Neural progenitor cell (in vitro differentiated cells): ENCODE measurements around the gene EPS8L2. TPM values are rescaled to one million over a fixed set of nuclear protein-coding genes. Genes with fewer than 3 reads are reported as not detected.

ENCODE experiments used
- DNase-seq: peaks from one replicate; pipeline ENCODE4 v3.0.0-alpha.2; 2016; ENCODE audit warnings: low spot score
- H2AFZ ChIP-seq: fragments of 200-600 bp; sonication (generic); replicated peaks from 2 replicates; pipeline ENCODE4 v1.6.1; 2016; ENCODE audit warnings: antibody characterized with exemption
- H3F3A ChIP-seq: fragments of 200-600 bp; sonication (generic); 2 replicates; pipeline ENCODE4 v1.6.1; 2016; ENCODE audit warnings: antibody characterized with exemption, low read depth
- H3K27ac ChIP-seq: fragments of 200-600 bp; sonication (generic); 2 replicates; pipeline ENCODE4 v1.5.1; 2016; ENCODE audit warnings: mild to moderate bottlenecking
- H3K27me3 ChIP-seq: fragments of 200-600 bp; sonication (generic); 2 replicates; pipeline ENCODE4 v1.6.1; 2016; ENCODE audit warnings: mild to moderate bottlenecking, moderate library complexity
- H3K36me3 ChIP-seq: fragments of 200-600 bp; sonication (generic); 2 replicates; pipeline ENCODE4 v1.5.1; 2016
- H3K4me1 ChIP-seq: fragments of 200-600 bp; sonication (generic); 2 replicates; pipeline ENCODE4 v1.6.1; 2016; ENCODE audit warnings: mixed run types
- H3K4me2 ChIP-seq: fragments of 200-600 bp; sonication (generic); 2 replicates; pipeline ENCODE4 v1.6.1; 2016
- H3K4me3 ChIP-seq: fragments of 200-600 bp; sonication (generic); 2 replicates; pipeline ENCODE4 v1.5.1; 2016
- H3K79me2 ChIP-seq: fragments of 200-600 bp; sonication (generic); 2 replicates; pipeline ENCODE4 v1.6.1; 2016; ENCODE audit warnings: low read depth
- H3K9ac ChIP-seq: fragments of 200-600 bp; sonication (generic); 2 replicates; pipeline ENCODE4 v1.6.1; 2016
- H3K9me3 ChIP-seq: fragments of 200-600 bp; sonication (generic); 2 replicates; pipeline ENCODE4 v1.5.1; 2016; ENCODE audit warnings: low read depth
- H4K20me1 ChIP-seq: fragments of 200-600 bp; sonication (generic); 2 replicates; pipeline ENCODE4 v1.6.1; 2016; ENCODE audit warnings: low read depth
- H3K27ac Mint-ChIP-seq: 3 replicates; pipeline ENCODE4 v1.8.0; 2021; ENCODE audit warnings: mixed read lengths
- H3K27me3 Mint-ChIP-seq: 2 replicates; pipeline ENCODE4 v1.8.0; 2022; ENCODE audit warnings: low read depth, mild to moderate bottlenecking, inconsistent platforms, moderate library complexity, mixed read lengths; ENCODE audit not compliant: insufficient read depth
- H3K36me3 Mint-ChIP-seq: 3 replicates; pipeline ENCODE4 v1.8.0; 2021; ENCODE audit warnings: mixed read lengths
- H3K4me1 Mint-ChIP-seq: 3 replicates; pipeline ENCODE4 v1.8.0; 2021; ENCODE audit warnings: mixed read lengths
- H3K4me3 Mint-ChIP-seq: 3 replicates; pipeline ENCODE4 v1.8.0; 2021; ENCODE audit warnings: mild to moderate bottlenecking, moderate library complexity, mixed read lengths
- H3K9me3 Mint-ChIP-seq: 3 replicates; pipeline ENCODE4 v1.8.0; 2020; ENCODE audit warnings: mixed read lengths
- CTCF ChIP-seq: fragments of 200-600 bp; sonication (generic); IDR thresholded peaks from 2 replicates; pipeline ENCODE4 v1.5.1; 2017; ENCODE audit warnings: antibody characterized with exemption, mild to moderate bottlenecking
- EZH2 ChIP-seq: fragments of 200-600 bp; sonication (generic); IDR thresholded peaks from 2 replicates; pipeline ENCODE4 v1.6.1; 2017; ENCODE audit warnings: antibody characterized with exemption, mild to moderate bottlenecking, moderate library complexity
- total RNA-seq: library from RNA; depleted of rRNA; stranded (reverse); fragments of >200 nt; gene quantifications from 2 replicates; pipeline ENCODE4 v1.2.3, GENCODE V29; 2015; ENCODE audit warnings: low replicate concordance

Gene EPS8L2
- total RNA-seq, 1 donor from 2014 or later, result 3.3 TPM

- Histone ChIP-seq H3K9me3 (no peaks in the 10 kb centered on the region), H3K27me3 (peaks cover 35% of the 10 kb centered on the region), H3K4me2 (peak overlapping the region; percentile 85), H3K9ac (no peak overlapping the region), H2AFZ (peak overlapping the region; percentile 58), H3K36me3 (no peaks in the 10 kb centered on the region), H4K20me1 (peaks cover 5% of the 10 kb centered on the region), H3K27ac (no peak overlapping the region), H3K4me3 (peak overlapping the region; percentile 45), H3K79me2 (no peaks in the 10 kb centered on the region), H3F3A (peaks cover 18% of the 10 kb centered on the region), H3K4me1 (peaks cover 7% of the 10 kb centered on the region)
- DNase-seq, result peak; percentile 55
- H3K4me3 Mint-ChIP-seq, result no peak overlapping the region
- peaks cover 26% of the 10 kb centered on the region for H3K27me3 Mint-ChIP-seq
- H3K4me1 Mint-ChIP-seq, result peaks cover 11% of the 10 kb centered on the region
- no peak overlapping the region for H3K27ac Mint-ChIP-seq
- H3K9me3 Mint-ChIP-seq, result no peaks in the 10 kb centered on the region
- H3K36me3 Mint-ChIP-seq, result no peaks in the 10 kb centered on the region
- no peak for TF ChIP-seq CTCF
- peak; percentile 40 for TF ChIP-seq EZH2
Observed at GRCh38 chr11:726278-727220, 20.5 kb downstream of the EPS8L2 start.

DNA sequence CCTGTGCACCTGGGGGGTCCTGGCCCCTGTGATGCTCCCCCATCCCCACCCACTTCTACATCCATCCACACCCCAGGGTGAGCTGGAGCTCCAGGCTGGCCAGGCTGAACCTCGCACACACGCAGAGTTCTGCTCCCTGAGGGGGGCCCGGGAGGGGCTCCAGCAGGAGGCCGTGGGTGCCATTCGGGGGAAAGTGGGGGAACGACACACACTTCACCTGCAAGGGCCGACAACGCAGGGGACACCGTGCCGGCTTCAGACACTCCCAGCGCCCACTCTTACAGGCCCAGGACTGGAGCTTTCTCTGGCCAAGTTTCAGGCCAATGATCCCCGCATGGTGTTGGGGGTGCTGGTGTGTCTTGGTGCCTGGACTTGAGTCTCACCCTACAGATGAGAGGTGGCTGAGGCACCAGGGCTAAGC, 21.3 kb downstream of the EPS8L2 start:
- no peaks in the 10 kb centered on the region for H3K36me3 ChIP-seq
- peaks cover 7% of the 10 kb centered on the region for H3K4me1 ChIP-seq
- no peak overlapping the region for H3K27ac ChIP-seq
- Mint-ChIP-seq H3K4me1 (peaks cover 11% of the 10 kb centered on the region), H3K27ac (no peak overlapping the region), H3K4me3 (no peak overlapping the region), H3K9me3 (no peaks in the 10 kb centered on the region), H3K27me3 (peaks cover 23% of the 10 kb centered on the region), H3K36me3 (no peaks in the 10 kb centered on the region)
- DNase-seq, result no peak
- H4K20me1 ChIP-seq, result peaks cover 5% of the 10 kb centered on the region
- no peaks in the 10 kb centered on the region for H3K79me2 ChIP-seq
- peaks cover 35% of the 10 kb centered on the region for H3K27me3 ChIP-seq
- no peak overlapping the region for H3K4me3 ChIP-seq
- H2AFZ ChIP-seq, result no peak overlapping the region
- H3K9ac ChIP-seq, result no peak overlapping the region
- H3K9me3 ChIP-seq, result no peaks in the 10 kb centered on the region
- TF ChIP-seq EZH2, result no peak
- peaks cover 17% of the 10 kb centered on the region for H3F3A ChIP-seq
- no peak overlapping the region for H3K4me2 ChIP-seq

DNA sequence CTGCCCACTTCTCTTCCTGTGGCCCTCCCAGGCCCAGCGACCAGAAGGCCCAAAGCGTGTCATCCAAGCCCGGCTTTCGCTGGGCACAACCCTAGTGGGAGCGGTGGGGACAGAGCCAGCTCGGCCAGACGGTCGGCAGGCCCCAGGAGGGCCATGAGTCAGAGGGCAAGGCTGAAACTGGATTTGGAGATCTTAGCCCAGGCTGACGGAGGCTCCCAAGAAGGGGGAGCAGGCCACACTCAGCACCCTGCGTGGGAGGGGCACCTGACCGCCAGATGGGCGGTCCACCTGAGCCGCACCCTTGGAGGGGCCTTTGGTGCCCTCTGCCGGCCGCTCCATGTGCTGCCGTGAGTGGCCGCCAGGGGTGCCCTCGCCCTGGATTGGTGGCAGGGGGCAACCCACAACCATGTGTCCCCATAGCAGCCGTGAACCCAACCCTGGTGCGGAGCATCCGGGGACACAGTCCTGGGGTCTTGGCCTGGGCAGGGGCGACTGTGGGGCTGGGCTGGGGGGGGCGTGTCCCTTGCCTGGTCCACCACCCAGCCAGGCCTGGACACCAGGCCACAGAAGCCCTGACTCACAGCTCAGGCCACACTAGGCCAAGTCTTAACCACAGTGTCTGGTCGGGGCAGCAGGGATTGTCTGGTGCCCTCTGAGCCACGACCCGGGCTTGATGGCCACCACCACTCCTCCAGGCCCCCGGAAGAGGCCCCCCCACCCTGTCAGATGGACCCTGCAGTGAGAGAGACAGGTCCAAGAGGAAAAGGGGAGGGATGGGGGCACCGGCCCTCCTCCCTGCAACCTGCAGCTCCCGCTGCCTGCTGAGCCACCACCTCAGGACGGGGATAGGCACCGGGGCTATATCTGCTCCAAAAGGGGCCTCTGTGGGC, 22.1 kb downstream of the EPS8L2 start:
- TF ChIP-seq EZH2 (no peak), CTCF (peak; percentile 99)
- peaks cover 35% of the 10 kb centered on the region for H3K27me3 ChIP-seq
- H3K36me3 ChIP-seq, result no peaks in the 10 kb centered on the region
- no peak overlapping the region for H3K4me3 ChIP-seq
- peaks cover 17% of the 10 kb centered on the region for H3F3A ChIP-seq
- peaks cover 20% of the 10 kb centered on the region for H3K27me3 Mint-ChIP-seq
- DNase-seq, result peak; percentile 90
- H3K79me2 ChIP-seq, result no peaks in the 10 kb centered on the region
- no peak overlapping the region for H3K4me2 ChIP-seq
- H3K9ac ChIP-seq, result no peak overlapping the region
- peaks cover 7% of the 10 kb centered on the region for H3K4me1 ChIP-seq
- no peak overlapping the region for H3K4me3 Mint-ChIP-seq
- H3K9me3 Mint-ChIP-seq, result no peaks in the 10 kb centered on the region
- no peak overlapping the region for H3K27ac ChIP-seq
- H2AFZ ChIP-seq, result no peak overlapping the region
- no peak overlapping the region for H3K27ac Mint-ChIP-seq
- H4K20me1 ChIP-seq, result peaks cover 5% of the 10 kb centered on the region
- no peaks in the 10 kb centered on the region for H3K9me3 ChIP-seq
- H3K4me1 Mint-ChIP-seq, result peaks cover 10% of the 10 kb centered on the region
- no peaks in the 10 kb centered on the region for H3K36me3 Mint-ChIP-seq
